Measurements from ENCODE around the gene CDK5R2. TPM values are rescaled to one million over a fixed set of nuclear protein-coding genes. Genes with fewer than 3 reads are reported as not detected.
A peak's percentile ranks its signal among the peaks of the same experiment; 100 is the strongest.

CDK5R2 gene
- total RNA-seq, 4 donors from 2014 or later, result not detected

DNA sequence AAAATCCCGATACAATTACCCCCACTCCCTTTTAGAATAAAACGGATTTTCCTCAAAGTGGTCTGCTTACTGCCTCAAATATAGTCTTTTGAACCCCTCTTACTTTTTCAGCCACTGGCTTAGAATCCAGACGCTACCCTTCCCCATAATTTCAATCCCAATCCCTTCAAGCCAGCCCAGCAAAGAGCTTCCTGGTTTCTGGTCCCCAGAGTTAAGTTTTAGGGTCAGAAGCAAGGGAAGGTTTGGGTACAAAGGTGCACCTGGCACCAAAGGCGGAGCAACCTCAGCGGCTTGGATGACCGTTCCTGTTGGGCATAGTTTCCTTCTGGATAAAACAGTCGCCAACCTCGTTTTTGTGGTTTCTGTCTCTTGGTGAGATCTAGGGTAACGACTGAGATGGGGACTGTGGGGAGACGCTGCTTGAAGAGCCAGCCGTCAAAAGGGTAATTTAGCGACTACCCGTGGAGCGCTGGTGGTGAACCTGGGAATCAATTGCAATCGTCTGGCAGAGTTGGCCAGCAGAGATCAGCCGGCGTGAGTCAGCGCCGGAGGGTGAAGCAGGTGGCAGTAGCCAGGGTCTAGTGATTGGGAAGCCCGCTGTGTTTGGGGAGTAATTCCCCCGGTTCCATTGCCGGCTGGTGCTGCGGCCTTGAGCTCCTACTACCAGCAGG is 23.9 kb downstream of the CDK5R2 start:
- H3K4me1 ChIP-seq, result peaks cover 27 to 33% of the 10 kb centered on the region in 2 donors
- intact Hi-C loops (cut with DNase I; ENCODE audit: low total_unique reads), result loop anchor here (5.0 kb wide), 1 partner anchor 174 kb away; no protein-coding TSS in a partner anchor
- H3K4me3 ChIP-seq, result no peak overlapping the region
- H3K36me3 ChIP-seq, result no peaks in the 10 kb centered on the region
- peaks cover 89 to 98% (median 92%) of the 10 kb centered on the region in 3 donors for H3K27me3 ChIP-seq
- in situ Hi-C loops (cut with MboI; ENCODE audit: low sequenced_read_pairs in 4 of 4), result no loop called here
- no peak for DNase-seq
- H3K9me3 ChIP-seq, result no peaks in the 10 kb centered on the region
- H3K27ac ChIP-seq, result no peak overlapping the region
- TF ChIP-seq, protein P1, sequence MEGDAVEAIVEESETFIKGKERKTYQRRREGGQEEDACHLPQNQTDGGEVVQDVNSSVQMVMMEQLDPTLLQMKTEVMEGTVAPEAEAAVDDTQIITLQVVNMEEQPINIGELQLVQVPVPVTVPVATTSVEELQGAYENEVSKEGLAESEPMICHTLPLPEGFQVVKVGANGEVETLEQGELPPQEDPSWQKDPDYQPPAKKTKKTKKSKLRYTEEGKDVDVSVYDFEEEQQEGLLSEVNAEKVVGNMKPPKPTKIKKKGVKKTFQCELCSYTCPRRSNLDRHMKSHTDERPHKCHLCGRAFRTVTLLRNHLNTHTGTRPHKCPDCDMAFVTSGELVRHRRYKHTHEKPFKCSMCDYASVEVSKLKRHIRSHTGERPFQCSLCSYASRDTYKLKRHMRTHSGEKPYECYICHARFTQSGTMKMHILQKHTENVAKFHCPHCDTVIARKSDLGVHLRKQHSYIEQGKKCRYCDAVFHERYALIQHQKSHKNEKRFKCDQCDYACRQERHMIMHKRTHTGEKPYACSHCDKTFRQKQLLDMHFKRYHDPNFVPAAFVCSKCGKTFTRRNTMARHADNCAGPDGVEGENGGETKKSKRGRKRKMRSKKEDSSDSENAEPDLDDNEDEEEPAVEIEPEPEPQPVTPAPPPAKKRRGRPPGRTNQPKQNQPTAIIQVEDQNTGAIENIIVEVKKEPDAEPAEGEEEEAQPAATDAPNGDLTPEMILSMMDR (IDR thresholded peaks at IDR 0.05 in 4 of 5, conservative IDR thresholded peaks at IDR 0.05 in 1 of 5), result no peak
- no peak for TF ChIP-seq POLR2A (IDR thresholded peaks at IDR 0.05)
- no peak for ATAC-seq

DNA sequence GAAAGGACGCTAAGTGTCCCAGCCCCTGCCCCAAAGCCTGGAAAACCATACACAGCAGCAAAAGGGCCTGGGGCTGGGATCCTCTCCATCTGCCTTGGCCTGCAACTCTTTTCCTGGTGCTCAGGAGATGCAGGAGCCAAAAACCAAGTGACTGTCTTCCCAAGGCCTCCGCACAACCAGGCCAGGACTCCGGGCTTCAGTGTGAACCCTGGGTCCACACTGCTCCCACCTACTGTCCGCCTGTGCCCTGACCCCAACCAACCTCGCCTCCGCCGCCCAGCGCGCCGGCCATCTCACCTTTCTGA is 24.4 kb downstream of the CDK5R2 start:
- H3K27me3 ChIP-seq, result peaks cover 89 to 99% (median 97%) of the 10 kb centered on the region in 3 donors

DNA sequence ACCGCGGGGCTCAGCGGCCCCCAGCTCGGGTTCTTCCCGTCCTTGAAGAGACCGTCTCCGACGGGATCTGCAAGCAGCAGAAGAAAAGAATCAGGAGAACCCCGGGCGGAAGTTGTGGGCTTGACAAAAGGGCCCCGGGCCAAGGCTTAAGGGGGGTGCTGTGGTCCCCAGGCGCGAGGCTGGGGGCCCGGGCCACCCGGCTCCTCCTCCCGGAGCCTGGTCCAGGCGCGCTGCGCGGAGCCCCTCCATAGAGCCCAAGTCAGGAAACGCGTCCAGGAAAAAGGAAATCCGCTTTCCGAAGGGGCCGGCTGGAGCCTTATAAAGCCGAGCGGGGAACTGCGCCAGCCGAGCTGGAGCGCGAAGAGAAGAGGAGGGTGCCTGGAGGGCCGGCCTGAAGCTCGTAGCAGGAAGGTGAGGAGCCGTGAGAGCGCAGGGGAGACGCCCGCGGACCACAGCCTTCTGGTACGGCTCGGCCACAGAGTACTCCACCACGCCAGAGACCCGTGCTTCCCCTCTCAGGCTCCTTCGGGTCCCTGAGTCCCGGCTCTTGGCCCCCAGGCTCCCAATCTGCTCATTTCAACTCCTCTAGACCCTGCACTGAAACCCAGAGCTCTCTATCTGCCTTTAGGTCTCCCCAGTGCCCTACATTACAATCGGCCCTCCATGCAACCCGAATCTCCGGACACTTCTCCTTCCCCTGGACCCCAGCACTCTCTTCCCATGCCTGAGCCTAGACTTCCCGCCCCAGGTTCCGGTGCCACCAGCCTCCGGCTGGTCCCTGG is 25.0 kb downstream of the CDK5R2 start:
- H3K9me3 ChIP-seq, result no peaks in the 10 kb centered on the region
- no peak overlapping the region for H3K27ac ChIP-seq
- ATAC-seq (peak in 1 of 2 donors; percentile 15), DNase-seq (no peak)
- H3K36me3 ChIP-seq, result no peaks in the 10 kb centered on the region
- H3K4me3 ChIP-seq, result peak overlapping the region; percentile 3 to 40 (median 12)
- peaks cover 27 to 33% of the 10 kb centered on the region in 2 donors for H3K4me1 ChIP-seq
- in situ Hi-C loops (cut with MboI; ENCODE audit: low sequenced_read_pairs in 4 of 4) (no loop called here), intact Hi-C loops (cut with DNase I; ENCODE audit: low total_unique reads) (loop anchor here (5.0 kb wide), 1 partner anchor 173 kb away; no protein-coding TSS in a partner anchor)
- H3K27me3 ChIP-seq, result peaks cover 94 to 99% (median 97%) of the 10 kb centered on the region in 3 donors
- no peak for TF ChIP-seq POLR2A (IDR thresholded peaks at IDR 0.05)
- TF ChIP-seq, protein P1 (IDR thresholded peaks at IDR 0.05 in 4 of 5, conservative IDR thresholded peaks at IDR 0.05 in 1 of 5), result no peak

More for the DNA sequence above, 24.4 kb downstream of the CDK5R2 start:
- DNase-seq (no peak), ATAC-seq (no peak)
- peaks cover 27 to 33% of the 10 kb centered on the region in 2 donors for H3K4me1 ChIP-seq
- H3K9me3 ChIP-seq, result no peaks in the 10 kb centered on the region
- H3K4me3 ChIP-seq, result peak overlapping the region in 3 of 4 donors; percentile 5 to 40 (median 20)
- no peak overlapping the region for H3K27ac ChIP-seq
- H3K36me3 ChIP-seq, result no peaks in the 10 kb centered on the region
- intact Hi-C loops (cut with DNase I; ENCODE audit: low total_unique reads) (loop anchor here (5.0 kb wide), 1 partner anchor 173 kb away; no protein-coding TSS in a partner anchor), in situ Hi-C loops (cut with MboI; ENCODE audit: low sequenced_read_pairs in 4 of 4) (no loop called here)
- no peak for TF ChIP-seq POLR2A (IDR thresholded peaks at IDR 0.05)
- TF ChIP-seq, protein P1 (IDR thresholded peaks at IDR 0.05 in 4 of 5, conservative IDR thresholded peaks at IDR 0.05 in 1 of 5), result no peak

DNA sequence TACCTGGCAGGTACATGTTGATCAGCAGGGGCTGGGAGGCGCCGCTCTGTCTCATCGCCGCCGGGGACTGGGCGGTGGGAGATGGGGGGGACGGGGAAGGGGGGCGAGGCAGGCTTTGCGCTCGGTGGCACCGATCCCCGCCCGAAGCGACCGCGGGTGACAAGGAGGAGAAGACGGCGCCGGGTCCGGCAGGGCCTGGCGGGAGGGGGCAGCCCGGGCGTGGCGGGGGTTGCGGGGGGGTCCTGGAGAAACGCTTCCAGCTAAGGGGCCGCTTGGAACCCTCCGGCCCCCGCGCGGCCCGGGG is 25.5 kb downstream of the CDK5R2 start, which contains the start of gene FEV:
Gene FEV, minus strand, starts transcription at position 164 of the 304 bp plus-strand sequence. Its CDS starts 109 bp downstream, at position 55.
- in situ Hi-C loops (cut with MboI; ENCODE audit: low sequenced_read_pairs in 4 of 4), result no loop called here
- no peaks in the 10 kb centered on the region for H3K9me3 ChIP-seq
- peak within 1 kb of the TSS; percentile 3 to 40 (median 12) for H3K4me3 ChIP-seq
- H3K27ac ChIP-seq, result no peak within 1 kb of the TSS
- no peak for DNase-seq
- no peak for TF ChIP-seq POLR2A (IDR thresholded peaks at IDR 0.05)
- TF ChIP-seq, protein P1 (IDR thresholded peaks at IDR 0.05 in 4 of 5, conservative IDR thresholded peaks at IDR 0.05 in 1 of 5), result no peak
- H3K36me3 ChIP-seq, result no peaks in the 10 kb centered on the region
- peaks cover 27 to 33% of the 10 kb centered on the region in 2 donors for H3K4me1 ChIP-seq
- intact Hi-C loops (cut with DNase I; ENCODE audit: low total_unique reads), result no loop called here
- peaks cover 94 to 99% (median 98%) of the 10 kb centered on the region in 3 donors for H3K27me3 ChIP-seq
- ATAC-seq, result no peak
